HG03045 (cell line): Measurements from ENCODE around the gene FAR1.
"Not testable (repeated sequence)": the region's sequence is repeated elsewhere in the genome, so short reads cannot be mapped to it uniquely, and the experiment has no call there.

Experiments
- ATAC-seq: cut with Tn5 transposase; IDR thresholded peaks from one replicate; pipeline ENCODE4 v1.9.1; 2021; ENCODE audit warnings: mild to moderate bottlenecking, moderate library complexity; ENCODE audit not compliant: unreplicated experiment

The FAR1 gene, protein sequence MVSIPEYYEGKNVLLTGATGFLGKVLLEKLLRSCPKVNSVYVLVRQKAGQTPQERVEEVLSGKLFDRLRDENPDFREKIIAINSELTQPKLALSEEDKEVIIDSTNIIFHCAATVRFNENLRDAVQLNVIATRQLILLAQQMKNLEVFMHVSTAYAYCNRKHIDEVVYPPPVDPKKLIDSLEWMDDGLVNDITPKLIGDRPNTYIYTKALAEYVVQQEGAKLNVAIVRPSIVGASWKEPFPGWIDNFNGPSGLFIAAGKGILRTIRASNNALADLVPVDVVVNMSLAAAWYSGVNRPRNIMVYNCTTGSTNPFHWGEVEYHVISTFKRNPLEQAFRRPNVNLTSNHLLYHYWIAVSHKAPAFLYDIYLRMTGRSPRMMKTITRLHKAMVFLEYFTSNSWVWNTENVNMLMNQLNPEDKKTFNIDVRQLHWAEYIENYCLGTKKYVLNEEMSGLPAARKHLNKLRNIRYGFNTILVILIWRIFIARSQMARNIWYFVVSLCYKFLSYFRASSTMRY

DNA sequence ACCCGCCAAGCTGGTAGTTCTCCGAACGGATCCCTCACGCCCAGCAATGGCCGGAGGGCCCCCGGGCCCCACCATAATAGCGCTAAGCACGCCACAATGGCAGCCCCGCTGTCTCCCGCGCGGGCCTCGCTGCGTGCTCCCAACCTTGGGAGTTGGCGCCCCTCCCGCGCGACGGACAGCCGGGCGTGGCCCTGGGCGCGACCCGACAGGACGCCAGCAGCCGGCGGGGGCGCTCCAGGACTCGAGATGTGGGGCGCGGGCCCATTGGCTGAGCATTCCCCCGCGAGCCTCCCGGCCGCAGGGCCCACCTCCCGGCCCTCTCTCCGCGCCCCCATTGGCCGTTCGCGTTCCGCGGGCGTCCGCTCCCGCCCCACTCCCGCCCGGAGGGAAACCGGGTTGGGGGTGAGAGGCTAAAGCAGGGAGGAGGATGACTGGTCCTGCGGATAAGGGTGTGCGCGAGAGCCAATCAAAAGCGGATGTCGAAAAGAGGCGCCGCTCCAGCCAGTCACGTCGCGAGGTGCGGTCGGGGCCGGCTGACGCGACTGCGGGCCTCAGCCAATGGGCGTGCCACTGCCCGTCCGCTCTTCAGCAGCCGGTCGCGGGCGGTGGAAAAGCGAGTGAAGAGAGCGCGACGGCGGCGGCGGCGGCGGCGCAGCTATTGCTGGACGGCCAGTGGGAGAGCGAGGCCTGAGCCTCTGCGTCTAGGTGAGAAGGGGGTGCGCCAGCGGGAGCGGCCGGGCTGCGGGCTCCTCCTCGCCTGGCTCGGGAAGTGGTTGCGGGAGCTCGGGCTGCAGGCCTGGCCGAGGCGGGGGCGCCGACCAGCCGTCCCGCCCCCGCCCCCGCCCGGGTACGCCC lies at the start of gene FAR1:
FAR1 (plus strand) TSS at position 567 of the 855 bp plus-strand sequence. CDS start 26,098 bp downstream, outside the sequence.
- peak; percentile 93 for ATAC-seq

DNA sequence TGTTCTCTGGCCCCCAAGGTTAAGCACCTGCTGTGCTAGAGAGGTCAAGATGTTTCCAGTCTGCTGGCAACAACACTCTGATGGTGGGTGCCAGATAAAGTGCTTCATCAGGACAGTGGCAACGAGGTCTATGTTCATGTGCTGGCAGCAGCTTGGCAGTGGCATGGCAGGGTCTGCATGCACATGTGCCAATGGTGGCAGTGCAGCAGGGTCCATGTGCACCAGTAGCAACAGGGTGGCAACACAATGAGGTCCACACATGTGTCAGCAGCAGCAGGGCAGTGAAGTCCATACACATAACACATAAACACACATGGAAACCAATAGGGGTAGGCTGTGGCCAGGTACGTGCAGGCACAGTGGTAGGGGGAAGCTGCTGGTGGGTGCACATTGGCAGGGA lies 48.4 kb upstream of the FAR1 start:
- ATAC-seq = no peak

DNA sequence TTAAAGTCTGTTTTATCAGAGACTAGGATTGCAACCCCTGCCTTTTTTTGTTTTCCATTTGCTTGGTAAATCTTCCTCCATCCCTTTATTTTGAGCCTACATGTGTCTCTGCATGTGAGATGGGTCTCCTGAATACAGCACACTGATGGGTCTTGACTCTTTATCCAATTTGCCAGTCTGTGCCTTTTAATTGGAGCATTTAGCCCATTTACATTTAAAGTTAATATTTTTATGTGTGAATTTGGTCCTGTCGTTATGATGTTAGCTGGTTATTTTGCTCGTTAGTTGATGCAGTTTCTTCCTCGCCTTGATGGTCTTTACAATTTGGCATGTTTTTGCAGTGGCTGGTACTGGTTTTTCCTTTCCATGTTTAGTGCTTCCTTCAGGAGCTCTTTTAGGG lies 41.6 kb upstream of the FAR1 start:
- ATAC-seq = not testable (repeated sequence)

DNA sequence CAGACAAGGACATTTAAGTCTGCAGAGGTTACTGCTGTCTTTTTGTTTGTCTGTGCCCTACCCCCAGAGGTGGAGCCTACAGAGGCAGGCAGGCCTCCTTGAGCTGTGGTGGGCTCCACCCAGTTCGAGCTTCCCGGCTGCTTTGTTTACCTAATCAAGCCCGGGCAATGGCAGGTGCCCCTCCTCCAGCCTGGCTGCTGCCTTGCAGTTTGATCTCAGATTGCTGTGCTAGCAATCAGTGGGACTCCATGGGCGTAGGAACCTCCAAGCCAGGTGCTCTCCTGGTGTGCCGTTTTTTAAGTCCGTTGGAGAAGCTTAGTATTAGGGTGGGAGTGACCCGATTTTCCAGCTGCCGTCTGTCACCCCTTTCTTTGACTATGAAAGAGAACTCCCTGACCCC lies 39.8 kb upstream of the FAR1 start:
- not testable (repeated sequence) for ATAC-seq

DNA sequence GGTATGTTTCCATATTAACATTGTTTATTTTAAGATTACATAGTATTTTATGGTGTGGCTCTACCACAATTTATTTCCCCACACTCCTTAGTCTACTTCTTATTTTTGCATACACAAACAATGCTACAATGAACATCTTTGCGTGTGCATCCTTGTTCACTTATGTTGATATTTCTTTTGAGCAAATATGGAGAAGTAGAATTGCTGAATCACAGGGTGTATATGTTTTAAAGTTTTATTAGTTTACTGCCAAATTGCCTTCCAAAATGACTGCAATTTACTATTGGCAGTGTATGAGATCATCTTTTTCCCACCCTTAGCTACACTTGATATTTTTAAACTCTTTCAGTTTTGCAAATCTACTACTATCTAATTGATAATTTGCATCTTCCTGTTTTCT lies 38.7 kb upstream of the FAR1 start:
- ATAC-seq = no peak

DNA sequence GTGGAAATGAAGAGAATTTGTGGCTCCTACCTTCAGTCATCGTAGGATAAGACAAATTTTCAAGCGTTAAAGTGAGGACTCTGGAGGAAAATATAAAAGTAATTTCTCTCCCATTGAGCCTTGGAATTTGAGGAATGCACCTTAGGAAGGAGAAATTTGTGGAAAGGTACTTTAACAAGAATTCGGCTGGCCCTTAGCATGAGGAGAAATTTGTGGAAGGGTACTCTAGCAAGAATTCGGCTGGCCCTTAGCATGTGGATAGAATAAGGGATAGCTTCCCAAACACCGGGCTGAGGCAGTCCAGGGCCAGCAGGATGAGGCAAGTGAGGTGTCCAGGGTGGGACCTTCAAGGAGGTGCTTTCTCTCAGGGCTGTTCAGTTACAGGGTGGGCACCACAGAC lies 33.2 kb upstream of the FAR1 start:
- ATAC-seq = no peak

DNA sequence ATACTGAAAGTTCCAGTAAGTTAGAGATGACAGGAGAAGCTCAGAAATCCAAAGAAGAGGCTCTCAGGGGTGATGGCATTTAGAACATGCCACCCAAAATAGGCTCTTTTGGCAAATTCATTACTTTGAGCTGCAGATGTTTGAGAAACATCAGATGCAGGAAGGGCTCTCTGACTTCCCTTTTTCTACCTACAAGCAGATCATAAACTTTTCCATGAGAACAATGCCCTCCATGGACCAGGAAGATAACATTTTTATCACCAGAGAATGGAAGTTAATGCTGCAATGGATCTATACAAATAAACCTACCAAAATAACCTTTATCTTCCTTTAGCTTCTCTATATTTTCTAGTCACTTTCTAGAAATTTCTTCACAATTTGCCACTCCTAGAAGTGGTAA lies 32.7 kb upstream of the FAR1 start:
- no peak for ATAC-seq

DNA sequence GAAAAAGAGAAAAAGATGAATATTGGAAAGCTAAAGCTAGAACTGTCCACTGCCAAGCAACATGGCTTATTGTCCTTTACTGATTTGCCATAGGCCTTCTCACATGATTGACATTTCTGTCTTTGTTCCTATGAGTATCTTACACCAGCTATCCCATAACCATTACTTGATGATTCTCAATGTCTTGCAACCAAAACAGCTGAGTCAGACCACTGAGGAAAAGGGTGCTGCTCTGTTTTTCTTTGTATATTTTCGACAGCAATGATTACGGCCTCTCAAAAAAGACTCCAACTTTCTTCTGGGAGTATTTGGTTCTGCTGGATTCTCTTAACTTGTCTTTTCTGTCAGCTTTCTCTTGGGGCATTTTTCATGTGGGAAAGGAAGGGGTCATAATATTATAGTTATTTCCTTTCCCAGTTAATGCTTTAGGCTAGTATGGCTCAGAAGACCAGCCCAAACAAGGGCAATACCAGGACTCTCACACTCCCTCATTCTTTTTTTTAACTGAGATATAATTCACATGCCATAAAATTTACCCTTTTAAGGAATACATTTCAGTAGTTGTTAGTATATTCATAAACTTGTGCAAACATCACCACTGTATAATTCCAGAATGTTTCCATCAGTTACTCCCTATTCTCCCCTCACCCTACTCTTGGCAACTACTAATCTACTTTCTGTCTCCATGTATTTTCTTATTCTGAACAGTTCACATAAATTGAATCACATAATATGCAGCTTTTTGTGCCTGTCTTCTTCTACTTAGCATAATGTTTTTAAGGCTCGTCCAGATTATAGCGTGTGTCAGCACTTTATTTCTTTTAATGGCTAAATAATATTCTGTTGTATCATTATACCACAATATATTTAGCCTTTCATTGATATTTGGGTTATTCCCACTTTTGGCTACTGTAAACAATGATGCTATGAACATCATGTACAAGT lies 31.1 kb upstream of the FAR1 start:
- ATAC-seq = no peak

DNA sequence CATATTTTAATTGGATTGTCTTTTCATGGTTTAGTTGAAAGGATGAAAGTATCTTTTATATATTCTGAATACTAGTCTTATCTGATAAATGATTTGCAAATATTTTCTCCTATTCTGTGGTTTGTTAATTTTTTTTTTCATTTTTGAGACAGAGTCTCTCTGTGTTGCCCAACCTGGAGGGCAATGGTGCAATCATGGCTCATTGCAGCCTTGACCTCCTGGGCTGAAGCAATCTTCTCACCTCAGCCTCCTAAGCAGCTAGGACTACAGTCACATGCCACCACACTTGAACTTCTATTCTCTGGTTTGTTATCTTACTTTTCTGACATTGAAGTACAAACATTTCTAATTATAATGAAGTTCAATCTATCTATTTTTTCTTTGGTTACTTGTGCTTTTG lies 30.0 kb upstream of the FAR1 start:
- ATAC-seq = no peak

DNA sequence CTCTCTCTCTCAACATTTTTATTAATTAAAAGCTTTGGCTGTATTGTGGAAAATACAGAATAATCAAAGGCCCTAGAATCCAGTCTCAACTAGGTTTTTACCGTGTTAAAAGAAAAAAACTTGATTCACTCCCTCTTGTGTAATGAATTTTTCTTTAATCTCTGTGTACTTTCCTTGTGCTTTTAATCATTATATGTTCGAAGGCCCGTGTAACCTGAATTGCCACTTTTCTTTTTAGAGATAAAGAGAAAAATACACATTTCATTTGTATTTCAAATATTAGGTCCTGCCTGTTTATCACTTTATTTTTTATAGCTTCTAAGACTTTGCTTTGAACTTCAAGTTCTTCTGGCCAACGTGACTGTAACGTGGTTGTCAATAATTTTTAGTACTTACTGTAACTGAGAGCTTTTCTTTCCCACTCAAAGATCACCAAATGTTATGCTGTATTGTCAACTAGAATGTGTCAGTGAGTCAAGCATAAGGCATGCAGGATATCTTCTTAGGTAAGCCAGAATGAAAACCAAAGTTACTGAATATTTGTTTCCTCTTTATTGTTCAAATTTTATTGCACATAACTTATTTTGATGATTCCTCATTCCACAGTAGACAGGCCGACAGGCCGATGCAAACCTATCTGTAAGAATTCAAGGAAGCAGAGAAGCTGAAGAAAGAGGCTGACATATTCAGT lies 23.3 kb upstream of the FAR1 start:
- no peak for ATAC-seq

DNA sequence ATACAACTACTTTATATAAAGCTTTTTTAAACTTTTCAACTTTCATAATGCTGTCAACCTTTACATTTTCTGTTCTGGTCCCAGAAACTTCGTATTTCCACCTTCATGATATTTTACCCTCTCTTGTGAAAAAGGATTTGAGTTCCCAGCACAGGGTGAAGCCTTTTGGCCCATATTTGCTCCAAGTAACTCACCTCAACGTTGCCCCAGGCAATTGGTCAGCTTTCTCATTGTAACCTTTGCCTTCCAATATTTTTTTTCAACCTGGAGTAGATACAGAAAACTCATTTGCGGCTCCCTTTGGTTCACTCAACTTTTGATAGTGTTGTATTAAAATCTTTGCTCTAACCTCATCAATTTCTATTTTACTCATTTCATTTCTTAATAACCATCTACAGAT lies 21.1 kb upstream of the FAR1 start:
- ATAC-seq = no peak

DNA sequence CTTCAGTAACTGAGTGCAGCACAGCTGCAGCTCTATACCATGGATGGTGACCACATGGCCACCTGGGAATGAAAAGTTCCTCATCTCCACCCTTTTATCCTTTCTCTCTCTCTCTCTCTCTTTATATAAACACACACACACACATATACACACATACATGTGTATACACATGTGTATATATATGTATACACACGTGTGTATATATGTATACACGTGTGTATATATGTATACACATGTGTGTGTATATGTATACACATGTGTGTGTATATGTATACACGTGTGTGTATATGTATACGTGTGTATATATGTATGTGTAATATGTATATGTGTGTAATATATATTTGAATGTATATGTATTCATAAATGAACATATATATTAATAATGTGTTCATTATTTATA lies 18.8 kb upstream of the FAR1 start:
- no peak for ATAC-seq

DNA sequence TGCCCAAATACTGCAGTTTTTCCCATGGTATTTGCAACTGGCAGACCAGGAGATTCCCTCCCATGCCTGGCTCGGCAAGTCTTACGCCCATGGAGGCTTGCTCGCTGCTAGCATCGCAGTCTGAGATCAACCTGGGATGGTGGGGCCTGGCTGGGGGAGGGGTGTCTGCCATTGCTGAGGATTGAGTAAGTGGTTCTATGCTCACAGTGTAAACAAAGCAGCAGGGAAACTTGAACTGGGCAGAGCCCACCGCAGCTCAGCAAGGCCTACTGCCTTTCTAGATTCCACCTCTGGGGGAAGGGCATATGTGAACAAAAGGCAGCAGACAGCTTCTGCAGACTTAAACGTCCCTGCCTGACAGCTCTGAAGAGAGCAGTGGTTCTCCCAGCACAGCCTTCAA lies 17.0 kb upstream of the FAR1 start:
- ATAC-seq = not testable (repeated sequence)

DNA sequence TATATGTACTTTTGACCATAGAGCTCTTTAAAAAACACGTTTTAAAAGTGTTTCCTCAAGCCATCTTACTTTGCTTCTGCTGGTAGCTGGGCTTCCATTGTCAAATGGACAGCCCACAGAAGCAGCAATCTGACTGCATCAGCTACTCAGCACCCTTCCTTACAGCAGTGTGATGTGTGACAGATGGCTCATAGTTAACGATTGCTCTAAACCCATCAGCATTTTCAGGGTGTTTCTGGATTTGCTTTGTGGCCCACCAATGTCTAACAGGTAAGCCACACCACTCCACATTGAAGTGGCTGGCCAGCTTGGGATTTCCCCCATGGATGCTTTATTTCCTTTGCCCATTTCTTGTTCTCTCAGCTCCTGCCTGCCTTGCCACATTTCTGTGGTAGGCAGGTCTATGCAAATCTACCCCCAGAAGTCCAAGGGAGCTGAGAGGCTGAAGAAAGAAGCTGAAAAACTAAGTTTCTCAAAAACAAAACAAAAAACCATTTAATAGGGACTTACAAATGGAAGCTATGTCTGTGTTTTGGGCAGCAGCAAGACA lies 7.3 kb upstream of the FAR1 start:
- ATAC-seq = no peak

DNA sequence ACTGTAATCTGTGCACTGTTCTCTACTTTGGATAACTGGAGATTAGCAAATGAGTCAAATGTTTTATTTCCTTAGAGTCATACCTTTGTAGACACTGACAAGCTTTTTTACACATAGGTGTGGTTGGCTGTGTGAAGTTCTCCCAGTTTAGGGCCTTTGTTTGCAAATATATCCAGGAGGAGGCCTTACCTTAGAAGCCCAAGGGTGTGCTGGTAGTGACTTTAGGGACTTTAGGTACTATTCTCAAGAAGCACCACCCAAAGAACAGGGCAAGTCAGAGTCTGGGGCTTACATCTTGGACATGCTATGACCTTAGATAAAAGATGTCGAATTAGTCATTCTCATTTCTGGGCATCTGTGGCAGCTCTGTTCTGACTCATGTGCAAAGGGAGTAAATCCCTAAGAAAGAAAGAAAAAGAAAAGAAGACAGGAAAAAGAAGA lies 4.8 kb upstream of the FAR1 start:
- no peak for ATAC-seq

DNA sequence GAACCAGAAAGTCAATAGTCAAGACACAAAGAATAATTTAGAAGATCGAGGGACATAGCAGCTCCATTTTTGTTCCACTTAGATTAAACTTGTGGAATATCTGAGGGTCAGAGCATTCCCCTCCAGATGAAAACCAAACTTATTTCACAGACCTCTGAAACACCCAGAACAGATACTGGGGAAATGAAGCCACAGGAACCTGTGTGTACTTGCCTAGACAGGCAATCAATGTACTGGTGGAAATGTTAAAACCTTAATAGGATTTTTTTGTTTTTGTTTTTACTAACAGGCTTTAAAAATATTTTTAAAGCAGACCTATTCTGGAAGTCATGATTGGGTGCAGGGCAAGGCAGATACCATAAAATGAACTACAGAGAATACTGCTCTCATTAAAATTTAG lies 4.1 kb upstream of the FAR1 start:
- ATAC-seq = no peak

DNA sequence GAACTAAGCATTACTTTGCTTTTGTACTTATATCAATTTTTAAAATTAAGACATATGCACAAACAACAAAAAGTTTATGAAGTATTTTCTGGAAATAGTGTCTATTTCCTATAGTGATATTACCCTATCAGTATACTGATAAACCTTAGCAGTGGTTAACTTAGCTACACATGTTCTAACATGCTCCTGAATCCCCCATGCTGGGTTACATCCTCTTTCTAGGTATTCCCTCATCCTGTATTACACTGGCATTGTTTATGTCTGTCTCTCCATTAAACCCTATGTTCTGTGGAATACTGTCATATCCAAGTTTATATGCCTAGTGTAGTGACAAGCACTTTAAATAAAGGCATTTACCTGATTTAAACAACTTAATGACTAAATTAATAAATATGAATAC lies 1.8 kb upstream of the FAR1 start:
- ATAC-seq = no peak

DNA sequence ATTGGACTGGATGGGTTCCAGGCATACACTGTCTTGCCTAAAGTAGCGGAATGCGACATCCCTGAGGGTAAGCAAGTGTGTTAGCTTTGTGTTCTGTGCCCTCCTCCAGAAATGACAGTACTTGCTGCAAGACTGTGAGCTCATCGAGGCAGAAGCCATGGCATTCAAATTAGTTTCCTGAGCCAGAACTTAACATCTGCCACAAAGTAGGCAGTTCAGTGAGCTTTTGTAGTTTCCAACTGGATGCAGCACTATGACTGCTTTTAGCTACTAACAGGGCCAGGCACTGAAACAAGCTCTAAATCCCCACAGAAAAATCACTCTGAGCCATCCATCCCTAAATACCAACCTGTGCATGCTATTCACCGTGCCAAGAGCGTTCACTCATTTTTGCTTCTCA lies 1.2 kb upstream of the FAR1 start:
- ATAC-seq = no peak

DNA sequence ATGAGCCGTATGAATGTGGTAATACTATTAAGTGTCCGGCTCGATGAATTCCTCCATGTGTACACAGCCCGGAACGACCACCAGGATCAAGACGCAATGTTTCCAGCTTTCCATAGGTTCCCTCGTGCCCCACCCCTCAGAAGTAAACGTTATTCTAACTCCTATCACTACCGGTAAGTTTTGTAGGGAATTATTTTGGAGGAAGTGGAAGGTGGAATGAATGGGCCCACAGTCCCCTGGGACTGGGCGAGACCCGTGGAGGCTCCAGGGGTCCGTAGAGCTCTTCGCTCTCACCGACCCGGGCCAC lies 720 bp upstream of the FAR1 start:
- no peak for ATAC-seq

DNA sequence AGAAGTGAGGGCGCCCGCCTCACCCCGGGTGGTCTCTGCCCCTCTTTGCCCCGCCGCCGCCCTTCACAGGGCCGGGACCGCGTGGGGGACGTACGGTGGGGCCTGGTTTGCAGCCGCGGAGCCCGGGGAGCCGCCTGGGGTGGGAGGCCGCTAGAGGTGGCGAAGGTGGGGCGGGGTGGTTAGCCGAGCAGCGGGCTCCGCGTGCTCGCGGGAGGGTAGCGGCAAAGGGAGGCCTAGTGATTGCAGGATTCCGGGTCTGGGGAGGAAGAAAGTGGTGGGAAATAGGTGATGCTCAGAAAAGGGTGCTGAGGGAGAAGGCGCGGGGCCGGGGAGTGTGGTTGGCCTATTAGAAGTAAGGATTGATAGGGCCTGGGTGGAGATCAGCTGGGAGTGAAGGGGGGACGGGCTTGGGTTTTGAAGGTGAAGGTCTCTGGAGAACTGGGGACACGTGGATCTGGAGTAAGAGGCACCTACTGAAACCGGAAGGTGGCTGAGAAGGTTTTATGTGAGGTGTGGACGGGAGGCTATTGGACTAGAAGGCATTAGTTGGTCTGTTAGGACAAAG lies 571 bp downstream of the FAR1 start:
- ATAC-seq = peak; percentile 17
